ENCODE results near the gene HDAC11.

HDAC11 gene

GRCh38 chr3:13513051-13513912, 33.2 kb downstream of the HDAC11 start:
- no peak overlapping the region for H3K4me3 ChIP-seq (ENCODE audit: low read depth, low read length)
- in situ Hi-C loops (cut with HindIII; ENCODE audit: low sequenced_read_pairs) = no loop called here

GRCh38 chr3:13513913-13514517, 33.9 kb downstream of the HDAC11 start:
- no peak overlapping the region for H3K4me3 ChIP-seq (ENCODE audit: low read depth, low read length)
- in situ Hi-C loops (cut with HindIII; ENCODE audit: low sequenced_read_pairs) = no loop called here
- DNase-seq (ENCODE audit: low read depth) = no peak
- TF ChIP-seq, protein P1, sequence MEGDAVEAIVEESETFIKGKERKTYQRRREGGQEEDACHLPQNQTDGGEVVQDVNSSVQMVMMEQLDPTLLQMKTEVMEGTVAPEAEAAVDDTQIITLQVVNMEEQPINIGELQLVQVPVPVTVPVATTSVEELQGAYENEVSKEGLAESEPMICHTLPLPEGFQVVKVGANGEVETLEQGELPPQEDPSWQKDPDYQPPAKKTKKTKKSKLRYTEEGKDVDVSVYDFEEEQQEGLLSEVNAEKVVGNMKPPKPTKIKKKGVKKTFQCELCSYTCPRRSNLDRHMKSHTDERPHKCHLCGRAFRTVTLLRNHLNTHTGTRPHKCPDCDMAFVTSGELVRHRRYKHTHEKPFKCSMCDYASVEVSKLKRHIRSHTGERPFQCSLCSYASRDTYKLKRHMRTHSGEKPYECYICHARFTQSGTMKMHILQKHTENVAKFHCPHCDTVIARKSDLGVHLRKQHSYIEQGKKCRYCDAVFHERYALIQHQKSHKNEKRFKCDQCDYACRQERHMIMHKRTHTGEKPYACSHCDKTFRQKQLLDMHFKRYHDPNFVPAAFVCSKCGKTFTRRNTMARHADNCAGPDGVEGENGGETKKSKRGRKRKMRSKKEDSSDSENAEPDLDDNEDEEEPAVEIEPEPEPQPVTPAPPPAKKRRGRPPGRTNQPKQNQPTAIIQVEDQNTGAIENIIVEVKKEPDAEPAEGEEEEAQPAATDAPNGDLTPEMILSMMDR (IDR thresholded peaks at IDR 0.05; ENCODE audit: low read depth, low read length, missing control alignments) = no peak

More at GRCh38 chr3:13513051-13513912, 33.2 kb downstream of the HDAC11 start:
- TF ChIP-seq, protein P1 (IDR thresholded peaks at IDR 0.05; ENCODE audit: low read depth, low read length, missing control alignments) = no peak
- no peak for DNase-seq (ENCODE audit: low read depth)

DNA sequence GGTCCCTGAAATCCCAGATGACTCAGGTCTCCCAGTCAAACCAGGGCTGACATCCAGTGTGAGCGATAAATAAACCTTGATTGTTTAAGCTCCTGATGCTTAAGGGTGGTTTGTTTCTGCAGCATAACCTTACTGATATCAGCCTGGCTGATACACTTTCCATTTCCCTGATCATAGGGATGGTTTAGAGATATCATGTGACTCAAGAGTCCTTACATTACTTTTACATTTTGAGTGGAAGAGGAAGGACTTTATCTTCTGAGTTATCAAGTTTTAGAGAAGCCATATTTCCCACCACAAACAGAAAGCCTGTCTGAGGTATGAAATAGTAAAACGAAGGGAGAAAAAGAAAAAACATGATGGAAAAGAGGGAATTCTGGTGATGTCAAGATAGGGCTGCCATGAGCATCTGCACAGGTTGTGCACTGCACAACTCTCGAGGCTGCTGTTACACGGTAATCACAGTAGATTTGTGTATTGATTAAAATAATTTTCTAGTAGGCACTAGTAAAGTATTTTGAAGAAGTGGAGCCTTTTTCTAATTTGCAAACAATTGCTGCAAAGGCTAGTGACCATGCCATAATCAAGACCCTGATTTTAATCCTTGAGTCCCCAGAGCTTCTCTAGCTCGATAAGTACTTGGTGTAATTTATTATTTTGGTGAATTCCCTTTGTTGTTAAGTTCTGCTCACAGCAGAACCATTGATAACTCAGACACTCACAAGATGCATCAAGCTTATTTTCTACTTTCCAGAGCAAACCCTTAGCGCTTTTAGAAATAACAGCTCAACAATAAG, 34.7 kb downstream of the HDAC11 start:
- no peak for DNase-seq (ENCODE audit: low read depth)
- in situ Hi-C loops (cut with HindIII; ENCODE audit: low sequenced_read_pairs) = loop anchor here (5.0 kb wide), 1 partner anchor 127 kb away; no protein-coding TSS in a partner anchor
- TF ChIP-seq, protein P1 (IDR thresholded peaks at IDR 0.05; ENCODE audit: low read depth, low read length, missing control alignments) = no peak
- H3K4me3 ChIP-seq (ENCODE audit: low read depth, low read length) = no peak overlapping the region

- TF ChIP-seq, protein P1 (IDR thresholded peaks at IDR 0.05; ENCODE audit: low read depth, low read length, missing control alignments) = no peak
- no peak overlapping the region for H3K4me3 ChIP-seq (ENCODE audit: low read depth, low read length)
- in situ Hi-C loops (cut with HindIII; ENCODE audit: low sequenced_read_pairs) = loop anchor here (5.0 kb wide), 1 partner anchor 126 kb away; no protein-coding TSS in a partner anchor
- no peak for DNase-seq (ENCODE audit: low read depth)
Observed at GRCh38 chr3:13515786-13516759, 36.0 kb downstream of the HDAC11 start.

- TF ChIP-seq, protein P1 (IDR thresholded peaks at IDR 0.05; ENCODE audit: low read depth, low read length, missing control alignments) = no peak
- no peak overlapping the region for H3K4me3 ChIP-seq (ENCODE audit: low read depth, low read length)
- no peak for DNase-seq (ENCODE audit: low read depth)
- in situ Hi-C loops (cut with HindIII; ENCODE audit: low sequenced_read_pairs) = loop anchor here (5.0 kb wide), 1 partner anchor 126 kb away; no protein-coding TSS in a partner anchor
Observed at GRCh38 chr3:13516760-13517135, 36.6 kb downstream of the HDAC11 start.

All from astrocyte of the cerebellum (primary cell).